K562 (cell line): Measurements from ENCODE around the gene PITPNC1. TPM values are rescaled to one million over a fixed set of nuclear protein-coding genes. Genes with fewer than 3 reads are reported as not detected.
A peak's percentile ranks its signal among the peaks of the same experiment; 100 is the strongest.

Experiments
- ATAC-seq: fragments of 200-7000 bp; cut with Tn5 transposase; 3 replicates; pipeline ENCODE4 v1.9.1; 2020; ENCODE audit warnings: moderate library complexity
- BruUV-seq: library from RNA; stranded (reverse); fragments of 400-500 nt; replicated peaks from 2 replicates; lab custom pipeline; 2021; lab: Mats Ljungman, UMichigan
- CTCF ChIA-PET: fragments of 300-600 bp; formaldehyde crosslinking; extraction: SDS; loops from one replicate; lab custom pipeline; 2021; ENCODE audit warnings: low intra/inter-chr PET ratio; lab: Yijun Ruan, JAX
- POLR2A ChIA-PET: fragments of 300-600, 350-650 bp; sonication (Branson Sonifier 250); formaldehyde crosslinking; extraction: SDS; loops from one replicate; lab custom pipeline; 2021; ENCODE audit warnings: antibody characterized with exemption, inconsistent platforms; lab: Yijun Ruan, JAX
- DNase-seq, 4 experiments: peaks; one replicate each; pipeline versions ENCODE4 v3.0.0 to v3.0.0-alpha.2; 2011 to 2018; ENCODE audit warnings: low spot score in 3 of 4, mixed read lengths in 3 of 4; ENCODE audit errors: extremely low read depth in 1 of 4
- FAIRE-seq: peaks from 2 replicates; lab custom pipeline; 2011; peaks lifted over from hg19 to GRCh38; lab: Jason Lieb, UNC
- H2AFZ ChIP-seq: 2 replicates; pipeline ENCODE4 v1.6.0; 2011; ENCODE audit warnings: low read depth, low read length, control low read depth, inconsistent platforms
- H3K27ac ChIP-seq: fragments of 200-600 bp; 3 replicates; pipeline ENCODE4 v1.8.0; 2011; ENCODE audit warnings: low read depth, mild to moderate bottlenecking, control low read depth, inconsistent platforms, low read length, moderate library complexity, mixed read lengths; ENCODE audit errors: extremely low read depth
- H3K27me3 ChIP-seq, 2 experiments: fragments of 300-600 bp in 1 of 2; 2 replicates in 1 of 2; 3 replicates in 1 of 2; pipeline versions ENCODE4 v1.6.0 to v1.8.0; 2011; ENCODE audit warnings: inconsistent platforms in 2 of 2, low read length in 2 of 2, mild to moderate bottlenecking in 1 of 2, mixed read lengths in 1 of 2, moderate library complexity in 1 of 2; ENCODE audit not compliant: control insufficient read depth in 2 of 2, insufficient read depth in 2 of 2
- H3K36me3 ChIP-seq: fragments of 300-600 bp; 3 replicates; pipeline ENCODE4 v1.8.0; 2011; ENCODE audit warnings: mild to moderate bottlenecking, low read length, inconsistent platforms; ENCODE audit not compliant: control insufficient read depth, insufficient read depth
- H3K4me1 ChIP-seq, 2 experiments: fragments of 200-600 bp in 1 of 2; replicated peaks in 1 of 2; 2 replicates in 1 of 2; 3 replicates in 1 of 2; pipeline versions ENCODE4 v1.5.1 to v1.8.0; 2011; ENCODE audit warnings: inconsistent platforms in 2 of 2, low read length in 2 of 2, mild to moderate bottlenecking in 1 of 2, mixed read lengths in 1 of 2, moderate library complexity in 1 of 2; ENCODE audit not compliant: control insufficient read depth in 2 of 2, insufficient read depth in 2 of 2
- H3K4me2 ChIP-seq: 2 replicates; pipeline ENCODE4 v1.6.1; 2011; ENCODE audit warnings: low read length, control low read depth, inconsistent platforms, mixed read lengths; ENCODE audit not compliant: insufficient read depth
- H3K4me3 ChIP-seq: fragments of 200-600 bp; sonication (generic), shearing (Covaris generic); 2 replicates; pipeline ENCODE4 v1.5.1; 2016; ENCODE audit warnings: control low read depth, inconsistent platforms
- H3K79me2 ChIP-seq: fragments of 200-600 bp; 3 replicates; pipeline ENCODE4 v1.8.0; 2011; ENCODE audit warnings: low read length, inconsistent platforms; ENCODE audit not compliant: control insufficient read depth, insufficient read depth
- H3K9ac ChIP-seq, 2 experiments: 2 replicates each; pipeline versions ENCODE4 v1.6.0 to v1.6.1; 2011; ENCODE audit warnings: low read depth in 2 of 2, low read length in 2 of 2, control low read depth in 1 of 2, inconsistent platforms in 1 of 2, mild to moderate bottlenecking in 1 of 2, mixed read lengths in 1 of 2; ENCODE audit not compliant: insufficient read depth in 1 of 2
- H3K9me1 ChIP-seq: one replicate; pipeline ENCODE4 v1.6.0; 2011; ENCODE audit warnings: inconsistent platforms, mild to moderate bottlenecking, low read length, moderate library complexity; ENCODE audit not compliant: control insufficient read depth, insufficient read depth
- H3K9me3 ChIP-seq: replicated peaks from 2 replicates; pipeline ENCODE4 v1.5.1; 2011; ENCODE audit warnings: low read depth, low read length, inconsistent platforms; ENCODE audit not compliant: control insufficient read depth, insufficient read depth
- H4K20me1 ChIP-seq: replicated peaks from 2 replicates; pipeline ENCODE4 v1.6.1; 2011; ENCODE audit warnings: low read length, inconsistent platforms, mixed read lengths; ENCODE audit not compliant: control insufficient read depth, insufficient read depth
- CEBPB ChIP-seq: fragments of 450-650 bp; IDR thresholded peaks from 2 replicates; pipeline ENCODE4 v1.6.1; 2016; ENCODE audit warnings: missing genetic modification characterization, missing compliant biosample characterization
- CEBPG ChIP-seq, 3 experiments: fragments of 200-800 bp in 1 of 3; sonication (Bioruptor generic) in 1 of 3; sonication (generic) in 1 of 3; formaldehyde crosslinking in 1 of 3; IDR thresholded peaks in 2 of 3; conservative IDR thresholded peaks in 1 of 3; 2 replicates each; pipeline versions ENCODE4 v1.6.1 to v1.8.0; 2016 to 2022; ENCODE audit warnings: missing compliant biosample characterization in 2 of 3, missing genetic modification characterization in 2 of 3, mild to moderate bottlenecking in 1 of 3, missing genetic modification reagents in 1 of 3
- FOXA3 ChIP-seq, 2 experiments: fragments of 450-650 bp in 1 of 2; sonication (generic) in 1 of 2; formaldehyde crosslinking; IDR thresholded peaks in 1 of 2; conservative IDR thresholded peaks in 1 of 2; 2 replicates each; pipeline versions ENCODE4 v1.4.0 to v1.8.0; 2020 to 2022; ENCODE audit warnings: mild to moderate bottlenecking in 2 of 2, missing genetic modification reagents in 1 of 2
- HINFP ChIP-seq: fragments of 450-650 bp; conservative IDR thresholded peaks from 2 replicates; pipeline ENCODE4 v1.6.1; 2016; ENCODE audit warnings: missing genetic modification characterization, low read depth, mild to moderate bottlenecking, control low read depth, missing compliant biosample characterization
- HNRNPH1 ChIP-seq: fragments of 200-400 bp; formaldehyde crosslinking; optimal IDR thresholded peaks from 2 replicates; pipeline ENCODE3; 2017; ENCODE audit warnings: low read depth, mild to moderate bottlenecking, low read length, moderate library complexity
- NR2C1 ChIP-seq, 2 experiments: fragments of 450-650 bp; IDR thresholded peaks; 2 replicates each; pipeline ENCODE4 v1.6.1; 2017; ENCODE audit warnings: mild to moderate bottlenecking in 2 of 2, antibody characterized with exemption in 1 of 2, inconsistent platforms in 1 of 2, missing compliant biosample characterization in 1 of 2, missing genetic modification characterization in 1 of 2
- NR2C2 ChIP-seq, 2 experiments: fragments of 200-800 bp in 1 of 2; sonication (Bioruptor generic) in 1 of 2; sonication (generic) in 1 of 2; formaldehyde crosslinking in 1 of 2; IDR thresholded peaks; 2 replicates each; pipeline versions ENCODE4 v1.6.1 to v1.8.0; 2016 to 2022; ENCODE audit warnings: mild to moderate bottlenecking in 1 of 2, missing compliant biosample characterization in 1 of 2, missing genetic modification characterization in 1 of 2, missing genetic modification reagents in 1 of 2
- TCF7L2 ChIP-seq: fragments of 150-350 bp; IDR thresholded peaks from 2 replicates; pipeline ENCODE4 v1.6.1; 2016; ENCODE audit warnings: low read depth, mild to moderate bottlenecking, low read length, moderate library complexity
- THAP12 ChIP-seq: fragments of 250-450 bp; sonication (Bioruptor Pico); IDR thresholded peaks from 2 replicates; pipeline ENCODE4 v1.9.0; 2021; ENCODE audit warnings: mild to moderate bottlenecking, inconsistent platforms
- TRIM25 ChIP-seq: fragments of 450-650 bp; IDR thresholded peaks from 2 replicates; pipeline ENCODE4 v1.7.0; 2016; ENCODE audit warnings: borderline replicate concordance
- ZNF695 ChIP-seq: fragments of 450-650 bp; formaldehyde crosslinking; IDR thresholded peaks from 2 replicates; pipeline ENCODE4 v1.4.0; 2020; ENCODE audit warnings: mild to moderate bottlenecking, moderate library complexity
- WGBS: fragments of 100-300 bp; shearing (Covaris generic); methylation state at CpG from one replicate; pipeline ENCODE4 v1.1.6; 2016; ENCODE audit warnings: low coverage, mixed read lengths; ENCODE audit not compliant: insufficient coverage; ENCODE audit errors: missing lambda C conversion rate; 5-methylcytosine and 5-hydroxymethylcytosine counted together
- in situ Hi-C: fragments of 300-500 bp; cut with MboI; formaldehyde crosslinking; loops from 4 replicates; pipeline ENCODE4 v1.15.0; 2018; ENCODE audit warnings: inconsistent platforms, mixed read lengths
- intact Hi-C: fragments of 100-400 bp; cut with micrococcal nuclease; formaldehyde crosslinking; loops from 2 replicates; pipeline ENCODE4 v1.14.2; 2022
- polyA plus RNA-seq, 8 experiments: library from polyadenylated mRNA; depleted of rRNA in 4 of 8; stranded (reverse) in 5 of 8; unstranded in 3 of 8; fragments of >200 nt; fragmentation: Nextera tagmentation in 2 of 8; fragmentation: Illumina TruSeq in 1 of 8; extraction: Ambion mirVana in 2 of 8; extraction: Trizol in 1 of 8; gene quantifications; 2 replicates each; pipeline versions ENCODE4 v1.2.1 to v1.2.3, GENCODE V29; 2011 to 2014; ENCODE audit warnings: inconsistent platforms in 1 of 8, missing spikeins in 1 of 8
- total RNA-seq, 7 experiments: library from RNA; depleted of rRNA in 6 of 7; stranded (reverse); fragments of >200 nt in 6 of 7; fragmentation: Illumina TruSeq in 2 of 7; extraction: Trizol in 2 of 7; gene quantifications; 2 replicates each; pipeline versions ENCODE4 v1.2.1 to v1.2.3, GENCODE V29; 2011 to 2021; ENCODE audit warnings: low replicate concordance in 1 of 7

Gene PITPNC1
- total and polyA plus RNA-seq, 9 of the 15 experiments (the other 6 are each of a cell fraction or from before 2014, with no cell fraction given): 0.11 to 1.1 (median 0.65) TPM

GRCh38 chr17:67401598-67402504 lies 24.8 kb downstream of the PITPNC1 start:
- peak overlapping the region; percentile 22; the same call in 1 of the 2 replicates for H2AFZ ChIP-seq
- POLR2A ChIA-PET: interaction anchor here (0.6 kb wide), 1 partner anchor 16 kb away, joined by 4 read pairs; no protein-coding TSS in a partner anchor
- no peaks in the 10 kb centered on the region for H3K9me3 ChIP-seq
- ATAC-seq (peak; percentile 33; the same call in 1 of the 3 replicates), DNase-seq (no peak), FAIRE-seq (no peak)
- in situ Hi-C loops: no loop called here
- no peak overlapping the region for H3K4me2 ChIP-seq
- H3K9me1 ChIP-seq: no peaks in the 10 kb centered on the region
- intact Hi-C loops: no loop called here
- 19% methylated on average over 16 of the region's 16 CpGs for WGBS
- BruUV-seq: no TSS peak
- CTCF ChIA-PET: no interaction called here
- no peak overlapping the region for H3K27ac ChIP-seq
- H3K9ac ChIP-seq: no peak overlapping the region
- H3K4me3 ChIP-seq: no peak overlapping the region
- H3K79me2 ChIP-seq: no peaks in the 10 kb centered on the region
- H3K27me3 ChIP-seq: peaks cover 16 to 30% of the 10 kb centered on the region in 2 experiments
- H4K20me1 ChIP-seq: no peaks in the 10 kb centered on the region
- H3K36me3 ChIP-seq: no peaks in the 10 kb centered on the region
- TF ChIP-seq THAP12 (no peak), CEBPB (peak; percentile 69), TCF7L2 (no peak), CEBPG (CRISPR knock-in tag; IDR thresholded peaks at IDR 0.05) (peak; percentile 32; the same call in 1 of the 2 replicates), CEBPG (tag; conservative IDR thresholded peaks at IDR 0.05 in 1 of 2, IDR thresholded peaks at IDR 0.05 in 1 of 2) (0 out of 4 replicates have a peak, but pooled peaks of 1 of the 2 experiments have one; percentile 20), ZNF695 (no peak), HNRNPH1 (no peak), NR2C1 (IDR thresholded peaks at IDR 0.05) (peak; percentile 20; the same call in 1 of the 2 replicates), NR2C1 (tag; IDR thresholded peaks at IDR 0.05) (peak; percentile 64; the same call in 1 of the 2 replicates), HINFP (tag) (no peak), NR2C2 (CRISPR knock-in tag; IDR thresholded peaks at IDR 0.05) (no peak), NR2C2 (tag; IDR thresholded peaks at IDR 0.05) (peak; percentile 56; the same call in 1 of the 2 replicates), TRIM25 (no peak), FOXA3 (CRISPR knock-in tag; conservative IDR thresholded peaks at IDR 0.05 in 1 of 2, IDR thresholded peaks at IDR 0.05 in 1 of 2) (0 out of 4 replicates have a peak, but pooled peaks of 1 of the 2 experiments have one; percentile 13)
- TF ChIP-seq, all 486 proteins: peak for 5
- no peaks in the 10 kb centered on the region for H3K4me1 ChIP-seq
